Gastroesophageal sphincter (tissue), 4 donors: ENCODE results near the gene NLGN1. TPM values are rescaled to one million over a fixed set of nuclear protein-coding genes. Genes with fewer than 3 reads are reported as not detected.

Experiments
- ATAC-seq: fragments of 150-250 bp; one replicate; pipeline ENCODE4 v1.9.1; 2016; ENCODE audit warnings: mild to moderate bottlenecking, moderate library complexity
- H3K27ac ChIP-seq, 4 donors: fragments of 200-600 bp; sonication (generic) in 3 of 4; 1 replicate in 3 of 4; 2 replicates in 1 of 4; pipeline ENCODE4 v1.5.1; 2016 to 2019
- H3K27me3 ChIP-seq: fragments of 200-600 bp; sonication (generic); one replicate; pipeline ENCODE4 v1.5.1; 2019
- H3K36me3 ChIP-seq, 2 donors: fragments of 200-600 bp; sonication (generic); one replicate each; pipeline ENCODE4 v1.5.1; 2019; ENCODE audit warnings: control low read depth in 1 of 2
- H3K4me1 ChIP-seq, 3 donors: fragments of 200-600 bp; sonication (generic); 1 replicate in 2 of 3; 2 replicates in 1 of 3; pipeline ENCODE4 v1.5.1; 2016 to 2019; ENCODE audit warnings: control low read depth in 2 of 3
- H3K4me3 ChIP-seq, 2 donors: fragments of 200-600 bp; sonication (generic); one replicate each; pipeline ENCODE4 v1.5.1; 2019; ENCODE audit warnings: mild to moderate bottlenecking in 1 of 2, moderate library complexity in 1 of 2
- H3K9me3 ChIP-seq, 3 donors: fragments of 200-600 bp; sonication (generic); one replicate each; pipeline ENCODE4 v1.5.1; 2017 to 2019; ENCODE audit warnings: control low read depth in 2 of 3
- CTCF ChIP-seq, 4 experiments: fragments of 200-600 bp in 2 of 4; fragments of 450-650 bp in 2 of 4; sonication (generic) in 1 of 4; IDR thresholded peaks; one replicate each; pipeline ENCODE4 v1.5.1; 2017 to 2019; ENCODE audit warnings: antibody characterized with exemption in 4 of 4, mild to moderate bottlenecking in 2 of 4, moderate library complexity in 2 of 4
- EP300 ChIP-seq: sonication (generic); formaldehyde crosslinking; IDR thresholded peaks from one replicate; pipeline ENCODE4 v1.6.1; 2017; ENCODE audit warnings: antibody characterized with exemption, mild to moderate bottlenecking
- POLR2A ChIP-seq, 2 donors: fragments of 450-650 bp; IDR thresholded peaks; one replicate each; pipeline ENCODE4 v1.6.1; 2017; ENCODE audit warnings: antibody characterized with exemption in 2 of 2, mild to moderate bottlenecking in 2 of 2, moderate library complexity in 1 of 2
- POLR2AphosphoS5 ChIP-seq: sonication (generic); formaldehyde crosslinking; IDR thresholded peaks from one replicate; pipeline ENCODE4 v1.6.1; 2017; ENCODE audit warnings: antibody characterized with exemption
- WGBS, 2 donors: methylation state at CpG; one replicate each; pipeline ENCODE4 v1.1.5; 2018; ENCODE audit warnings: low coverage in 1 of 2; 5-methylcytosine and 5-hydroxymethylcytosine counted together
- total RNA-seq, 4 donors: library from RNA; depleted of rRNA; stranded (reverse); fragments of >200 nt; gene quantifications; one replicate each; pipeline ENCODE4 v1.1.0, GENCODE V29; 2016

The NLGN1 gene
- total RNA-seq, 4 donors from 2014 or later: 13.4 to 26.4 (median 24.0) TPM

GRCh38 chr3:174168026-174168425, 770.5 kb downstream of the NLGN1 start:
- no peaks in the 10 kb centered on the region for H3K27me3 ChIP-seq
- 38 to 83% methylated on average over 1 of the region's 1 CpG for WGBS, 2 donors
- no peak overlapping the region for H3K4me3 ChIP-seq
- no peaks in the 10 kb centered on the region for H3K4me1 ChIP-seq
- no peaks in the 10 kb centered on the region for H3K36me3 ChIP-seq
- no peak for TF ChIP-seq POLR2AphosphoS5
- no peak for TF ChIP-seq CTCF (IDR thresholded peaks at IDR 0.05)
- no peak for TF ChIP-seq EP300
- no peak for TF ChIP-seq POLR2A (IDR thresholded peaks at IDR 0.05)
- H3K27ac ChIP-seq: no peak overlapping the region
- H3K9me3 ChIP-seq: peaks cover 0 to 27% (median 0%) of the 10 kb centered on the region in 3 donors
- ATAC-seq: no peak

- ATAC-seq: no peak
- peaks cover 0 to 24% (median 0%) of the 10 kb centered on the region in 3 donors for H3K9me3 ChIP-seq
- H3K27me3 ChIP-seq: no peaks in the 10 kb centered on the region
- 100% methylated on average over 1 of the region's 3 CpGs for WGBS, 2 donors
- no peaks in the 10 kb centered on the region for H3K4me1 ChIP-seq
- H3K27ac ChIP-seq: no peak overlapping the region
- no peaks in the 10 kb centered on the region for H3K36me3 ChIP-seq
- TF ChIP-seq POLR2A (IDR thresholded peaks at IDR 0.05) (no peak), CTCF (IDR thresholded peaks at IDR 0.05) (no peak), EP300 (no peak), POLR2AphosphoS5 (no peak)
- H3K4me3 ChIP-seq: no peak overlapping the region
Measured at GRCh38 chr3:174168538-174169254, 771.2 kb downstream of the NLGN1 start.

GRCh38 chr3:174169736-174170135, 772.2 kb downstream of the NLGN1 start:
- H3K4me1 ChIP-seq: no peaks in the 10 kb centered on the region
- H3K27me3 ChIP-seq: no peaks in the 10 kb centered on the region
- 88% methylated on average over 2 of the region's 3 CpGs; no CpG with 5 or more reads in 1 of the 2 donors for WGBS, 2 donors
- peaks cover 0 to 20% (median 0%) of the 10 kb centered on the region in 3 donors for H3K9me3 ChIP-seq
- no peaks in the 10 kb centered on the region for H3K36me3 ChIP-seq
- no peak overlapping the region for H3K4me3 ChIP-seq
- ATAC-seq: no peak
- TF ChIP-seq POLR2AphosphoS5: no peak
- TF ChIP-seq POLR2A (IDR thresholded peaks at IDR 0.05): no peak
- TF ChIP-seq CTCF (IDR thresholded peaks at IDR 0.05): no peak
- TF ChIP-seq EP300: no peak
- H3K27ac ChIP-seq: no peak overlapping the region

- 57 to 59% methylated on average over 2 of the region's 2 CpGs for WGBS, 2 donors
- no peak overlapping the region for H3K4me3 ChIP-seq
- no peaks in the 10 kb centered on the region for H3K4me1 ChIP-seq
- no peaks in the 10 kb centered on the region for H3K27me3 ChIP-seq
- H3K9me3 ChIP-seq: peaks cover 0 to 15% (median 0%) of the 10 kb centered on the region in 3 donors
- no peaks in the 10 kb centered on the region for H3K36me3 ChIP-seq
- no peak for ATAC-seq
- TF ChIP-seq POLR2A (IDR thresholded peaks at IDR 0.05) (no peak), POLR2AphosphoS5 (no peak), CTCF (IDR thresholded peaks at IDR 0.05) (no peak), EP300 (no peak)
- H3K27ac ChIP-seq: no peak overlapping the region
Measured at GRCh38 chr3:174170248-174170647, 772.7 kb downstream of the NLGN1 start.

GRCh38 chr3:174186377-174186989, 788.9 kb downstream of the NLGN1 start:
- peaks cover 0 to 7% (median 0%) of the 10 kb centered on the region in 3 donors for H3K4me1 ChIP-seq
- no peak for TF ChIP-seq POLR2A (IDR thresholded peaks at IDR 0.05)
- TF ChIP-seq CTCF (IDR thresholded peaks at IDR 0.05): no peak
- no peak for TF ChIP-seq EP300
- TF ChIP-seq POLR2AphosphoS5: no peak
- H3K4me3 ChIP-seq: no peak overlapping the region
- no peaks in the 10 kb centered on the region for H3K36me3 ChIP-seq
- H3K27me3 ChIP-seq: no peaks in the 10 kb centered on the region
- WGBS, 2 donors: 67 to 100% methylated on average over 1 of the region's 1 CpG
- H3K9me3 ChIP-seq: no peaks in the 10 kb centered on the region
- no peak for ATAC-seq
- H3K27ac ChIP-seq: no peak overlapping the region
